Peyer's patch (tissue), 4 donors: ENCODE results near the gene WDR89.

Experiments used
- POLR2A ChIP-seq, 2 donors: fragments of 450-650 bp; IDR thresholded peaks; one replicate each; pipeline ENCODE4 v1.5.1; 2017; ENCODE audit warnings: antibody characterized with exemption in 2 of 2, mild to moderate bottlenecking in 2 of 2, moderate library complexity in 2 of 2
- TF ChIP-seq, protein P1 (sequence below), 6 experiments: fragments of 450-650 bp in 4 of 6; fragments of 200-600 bp in 2 of 6; sonication (generic) in 1 of 6; IDR thresholded peaks; one replicate each; pipeline ENCODE4 v1.5.1; 2017 to 2019; ENCODE audit warnings: antibody characterized with exemption in 6 of 6, mild to moderate bottlenecking in 3 of 6, moderate library complexity in 1 of 6

DNA sequence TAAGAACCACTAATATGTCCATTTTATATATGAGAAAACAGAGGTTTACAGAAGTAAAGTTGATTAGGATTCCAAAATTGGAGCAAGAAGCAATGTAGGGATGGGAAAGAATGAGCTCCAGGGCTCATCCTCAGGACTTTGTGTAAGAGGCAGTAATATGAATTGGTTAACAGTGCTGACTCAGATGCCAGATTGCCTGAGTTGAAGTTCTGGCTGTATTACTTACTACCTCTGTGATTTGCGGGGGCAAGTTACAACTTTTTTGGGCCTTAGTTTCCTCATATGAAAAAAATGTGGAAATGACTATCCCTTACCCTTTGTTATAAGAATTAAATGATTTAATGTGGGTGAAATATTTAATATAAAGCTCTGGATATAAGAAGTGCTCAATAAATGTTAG, 63.4 kb downstream of the WDR89 start:
- TF ChIP-seq, protein P1, sequence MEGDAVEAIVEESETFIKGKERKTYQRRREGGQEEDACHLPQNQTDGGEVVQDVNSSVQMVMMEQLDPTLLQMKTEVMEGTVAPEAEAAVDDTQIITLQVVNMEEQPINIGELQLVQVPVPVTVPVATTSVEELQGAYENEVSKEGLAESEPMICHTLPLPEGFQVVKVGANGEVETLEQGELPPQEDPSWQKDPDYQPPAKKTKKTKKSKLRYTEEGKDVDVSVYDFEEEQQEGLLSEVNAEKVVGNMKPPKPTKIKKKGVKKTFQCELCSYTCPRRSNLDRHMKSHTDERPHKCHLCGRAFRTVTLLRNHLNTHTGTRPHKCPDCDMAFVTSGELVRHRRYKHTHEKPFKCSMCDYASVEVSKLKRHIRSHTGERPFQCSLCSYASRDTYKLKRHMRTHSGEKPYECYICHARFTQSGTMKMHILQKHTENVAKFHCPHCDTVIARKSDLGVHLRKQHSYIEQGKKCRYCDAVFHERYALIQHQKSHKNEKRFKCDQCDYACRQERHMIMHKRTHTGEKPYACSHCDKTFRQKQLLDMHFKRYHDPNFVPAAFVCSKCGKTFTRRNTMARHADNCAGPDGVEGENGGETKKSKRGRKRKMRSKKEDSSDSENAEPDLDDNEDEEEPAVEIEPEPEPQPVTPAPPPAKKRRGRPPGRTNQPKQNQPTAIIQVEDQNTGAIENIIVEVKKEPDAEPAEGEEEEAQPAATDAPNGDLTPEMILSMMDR (IDR thresholded peaks at IDR 0.05), result no peak
- no peak for TF ChIP-seq POLR2A (IDR thresholded peaks at IDR 0.05)
